Neuronal stem cell (in vitro differentiated cells): ENCODE results near the gene S100A8. TPM values are rescaled to one million over a fixed set of nuclear protein-coding genes. Genes with fewer than 3 reads are reported as not detected.

Experiments used
- DNase-seq: peaks from one replicate; pipeline ENCODE4 v3.0.0-alpha.2; 2013; ENCODE audit warnings: low spot score
- H2AFZ ChIP-seq: one replicate; pipeline ENCODE4 v1.6.1; 2013; ENCODE audit warnings: mild to moderate bottlenecking, low read length, inconsistent platforms
- H2AK5ac ChIP-seq: 2 replicates; pipeline ENCODE4 v1.6.1; 2013; ENCODE audit warnings: low read depth, mild to moderate bottlenecking, inconsistent platforms, low read length, moderate library complexity, mixed read lengths
- H2BK120ac ChIP-seq: 2 replicates; pipeline ENCODE4 v1.6.1; 2013; ENCODE audit warnings: low read depth, mild to moderate bottlenecking, inconsistent platforms, low read length, moderate library complexity, mixed read lengths
- H2BK12ac ChIP-seq: one replicate; pipeline ENCODE4 v1.6.1; 2013; ENCODE audit warnings: low read length, inconsistent platforms
- H2BK15ac ChIP-seq: 2 replicates; pipeline ENCODE4 v1.6.1; 2013; ENCODE audit warnings: mild to moderate bottlenecking, low read length, inconsistent platforms, mixed read lengths
- H2BK5ac ChIP-seq: one replicate; pipeline ENCODE4 v1.6.1; 2013; ENCODE audit warnings: inconsistent platforms, mild to moderate bottlenecking, low read length, moderate library complexity
- H3K14ac ChIP-seq: one replicate; pipeline ENCODE4 v1.6.1; 2013; ENCODE audit warnings: low read length, inconsistent platforms
- H3K18ac ChIP-seq: 2 replicates; pipeline ENCODE4 v1.6.1; 2013; ENCODE audit warnings: low read length, inconsistent platforms
- H3K23ac ChIP-seq: 2 replicates; pipeline ENCODE4 v1.6.1; 2013; ENCODE audit warnings: low read depth, mild to moderate bottlenecking, mixed read lengths, low read length, inconsistent platforms; ENCODE audit not compliant: poor library complexity
- H3K27ac ChIP-seq: replicated peaks from 3 replicates; pipeline ENCODE4 v1.5.1; 2013; ENCODE audit warnings: low read length, inconsistent platforms
- H3K27me3 ChIP-seq, 3 experiments: 2 replicates each; pipeline ENCODE4 v1.6.1; 2013; ENCODE audit warnings: low read length in 3 of 3, mild to moderate bottlenecking in 2 of 3, inconsistent platforms in 1 of 3, low read depth in 1 of 3, mixed read lengths in 1 of 3, moderate library complexity in 1 of 3; ENCODE audit not compliant: control insufficient read depth in 3 of 3, insufficient read depth in 3 of 3
- H3K36me3 ChIP-seq, 2 donors: replicated peaks in 1 of 2; 2 replicates each; pipeline ENCODE4 v1.6.1; 2013; ENCODE audit warnings: low read length in 2 of 2; ENCODE audit not compliant: control insufficient read depth in 2 of 2, insufficient read depth in 2 of 2
- H3K4ac ChIP-seq: 2 replicates; pipeline ENCODE4 v1.6.1; 2013; ENCODE audit warnings: inconsistent platforms, mild to moderate bottlenecking, low read length, moderate library complexity
- H3K4me1 ChIP-seq, 2 donors: 1 replicate in 1 of 2; 2 replicates in 1 of 2; pipeline ENCODE4 v1.6.1; 2013; ENCODE audit warnings: low read length in 2 of 2, low read depth in 1 of 2; ENCODE audit not compliant: control insufficient read depth in 2 of 2, insufficient read depth in 1 of 2
- H3K4me2 ChIP-seq: one replicate; pipeline ENCODE4 v1.6.1; 2013; ENCODE audit warnings: mild to moderate bottlenecking, low read length, inconsistent platforms; ENCODE audit not compliant: insufficient read depth, poor library complexity, severe bottlenecking
- H3K4me3 ChIP-seq, 2 donors: 2 replicates each; pipeline ENCODE4 v1.5.1; 2013; ENCODE audit warnings: low read length in 2 of 2, mild to moderate bottlenecking in 2 of 2, inconsistent platforms in 1 of 2, moderate library complexity in 1 of 2
- H3K79me1 ChIP-seq: one replicate; pipeline ENCODE4 v1.6.1; 2013; ENCODE audit warnings: low read depth, mild to moderate bottlenecking, inconsistent platforms, low read length, moderate library complexity
- H3K9ac ChIP-seq: one replicate; pipeline ENCODE4 v1.6.1; 2013; ENCODE audit warnings: mild to moderate bottlenecking, low read depth, low read length, inconsistent platforms; ENCODE audit not compliant: poor library complexity
- H3K9me3 ChIP-seq, 2 donors: replicated peaks in 1 of 2; 2 replicates each; pipeline versions ENCODE3 to v1.6.1; 2013; ENCODE audit warnings: low read length in 2 of 2, mild to moderate bottlenecking in 2 of 2, inconsistent platforms in 1 of 2, low read depth in 1 of 2, mixed read lengths in 1 of 2, moderate library complexity in 1 of 2; ENCODE audit not compliant: control insufficient read depth in 2 of 2, insufficient read depth in 1 of 2
- H4K8ac ChIP-seq: one replicate; pipeline ENCODE4 v1.6.1; 2013; ENCODE audit warnings: low read depth, mild to moderate bottlenecking, inconsistent platforms, low read length, moderate library complexity
- H4K91ac ChIP-seq: one replicate; pipeline ENCODE4 v1.6.1; 2013; ENCODE audit warnings: low read length, low read depth, mild to moderate bottlenecking, inconsistent platforms; ENCODE audit not compliant: poor library complexity
- WGBS, 2 donors: extraction: QIAGEN DNeasy Blood & Tissue Kit; methylation state at CpG; one replicate each; pipeline ENCODE4 v1.1.7; 2013; ENCODE audit warnings: missing lambda C conversion rate in 2 of 2, mixed read lengths in 1 of 2; ENCODE audit not compliant: insufficient read length in 2 of 2, insufficient replicate concordance in 1 of 2; ENCODE audit errors: extremely low coverage in 2 of 2; 5-methylcytosine and 5-hydroxymethylcytosine counted together
- polyA plus RNA-seq, 2 experiments: library from polyadenylated mRNA; stranded (reverse); fragments of 200-250 nt; gene quantifications; one replicate each; pipeline ENCODE4 v1.2.3, GENCODE V29; 2013

The S100A8 gene
- polyA plus RNA-seq (2013, experiment 1 of 2), result not detected
- not detected for polyA plus RNA-seq (2013, experiment 2 of 2)

DNA sequence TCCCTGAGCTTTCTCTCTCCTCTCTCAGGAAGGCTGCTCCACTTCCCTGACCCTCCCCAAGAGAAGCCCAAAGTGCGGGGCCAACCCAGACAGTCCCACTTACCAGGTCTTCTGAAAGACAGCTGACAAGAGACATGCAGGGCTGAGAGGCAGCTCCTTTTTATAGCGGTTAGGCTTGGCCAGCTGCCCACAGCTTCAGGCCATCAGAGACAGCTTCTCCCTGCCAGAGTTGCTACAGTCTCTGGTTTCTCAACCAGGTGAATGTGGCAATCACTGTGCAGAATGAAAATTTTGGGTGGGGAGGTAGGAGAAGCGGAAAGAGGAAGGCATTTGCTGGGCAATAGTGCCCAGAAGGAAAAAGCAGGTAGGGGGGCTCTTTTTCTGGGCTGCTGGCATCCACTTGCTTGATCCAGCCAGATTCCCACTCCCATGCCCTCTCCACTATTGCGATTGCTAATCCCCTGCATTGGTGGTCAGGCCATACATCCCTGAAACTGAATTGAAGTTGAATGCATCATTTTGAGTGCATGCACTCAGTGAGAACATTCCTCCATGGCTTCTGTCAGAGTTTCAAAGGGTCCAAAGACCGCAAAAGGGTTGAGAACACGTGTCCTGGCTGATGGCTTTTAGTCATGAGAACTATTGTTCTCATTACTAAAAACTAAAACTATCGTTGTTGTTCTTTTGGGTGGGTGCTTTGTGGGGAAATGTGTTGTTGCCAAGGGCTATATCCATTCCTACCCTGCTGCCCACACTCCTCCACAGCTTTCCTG, at the start of gene S100A8:
S100A8 (minus strand) TSS at position 136 of the 773 bp plus-strand sequence. CDS start 538 bp downstream, outside the sequence.
- Histone ChIP-seq H3K27me3 (peaks cover 0 to 31% (median 0%) of the 10 kb centered on the region in 3 experiments), H3K27ac (no peak within 1 kb of the TSS), H3K14ac (no peak within 1 kb of the TSS), H2BK120ac (no peak within 1 kb of the TSS), H3K23ac (no peak within 1 kb of the TSS), H2AK5ac (no peak within 1 kb of the TSS), H2AFZ (no peak within 1 kb of the TSS), H4K8ac (no peak within 1 kb of the TSS), H3K9ac (no peak within 1 kb of the TSS), H3K18ac (no peak within 1 kb of the TSS), H3K9me3 (no peaks in the 10 kb centered on the region), H4K91ac (no peak within 1 kb of the TSS), H2BK15ac (no peak within 1 kb of the TSS), H3K79me1 (no peaks in the 10 kb centered on the region), H3K4me3 (no peak within 1 kb of the TSS), H3K4me1 (no peaks in the 10 kb centered on the region), H3K36me3 (no peaks in the 10 kb centered on the region), H3K4ac (no peak within 1 kb of the TSS), H3K4me2 (no peak within 1 kb of the TSS), H2BK5ac (no peak within 1 kb of the TSS), H2BK12ac (no peak within 1 kb of the TSS)
- no peak for DNase-seq
- WGBS, 2 donors, result no CpG with 5 or more reads among the region's 7 CpGs

DNA sequence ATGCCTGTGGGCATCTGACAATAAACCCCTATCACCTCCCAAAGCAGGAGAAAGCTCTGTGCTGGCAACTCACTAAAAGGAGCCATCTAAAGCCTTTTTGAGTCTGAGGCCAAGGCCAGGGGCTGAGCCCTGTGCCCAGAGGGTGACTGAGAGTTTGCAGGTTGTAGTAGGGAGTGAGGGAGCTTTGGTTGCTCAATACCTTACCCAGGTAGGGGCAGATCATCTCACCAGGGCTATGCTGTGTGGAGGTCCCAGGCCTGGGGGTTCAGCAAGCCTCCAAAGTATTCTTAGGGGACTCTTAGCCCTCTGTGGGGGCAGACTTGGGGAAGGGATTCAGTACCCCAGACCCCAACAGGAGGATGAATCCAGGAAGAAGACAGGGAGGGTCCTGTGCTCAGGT, 48.4 kb upstream of the S100A8 start:
- Histone ChIP-seq H3K4me3 (no peak overlapping the region), H4K8ac (no peak overlapping the region), H2BK12ac (no peak overlapping the region), H2BK120ac (no peak overlapping the region), H3K27me3 (peaks cover 0 to 17% (median 0%) of the 10 kb centered on the region in 3 experiments), H2AK5ac (no peak overlapping the region), H3K4ac (no peak overlapping the region), H3K23ac (no peak overlapping the region), H3K36me3 (no peaks in the 10 kb centered on the region), H2BK15ac (no peak overlapping the region), H2AFZ (no peak overlapping the region), H3K18ac (no peak overlapping the region), H3K4me2 (no peak overlapping the region), H3K14ac (no peak overlapping the region), H3K27ac (no peak overlapping the region), H4K91ac (no peak overlapping the region), H3K79me1 (no peaks in the 10 kb centered on the region), H3K9me3 (no peaks in the 10 kb centered on the region), H3K4me1 (no peaks in the 10 kb centered on the region), H2BK5ac (no peak overlapping the region), H3K9ac (no peak overlapping the region)
- DNase-seq, result no peak

DNA sequence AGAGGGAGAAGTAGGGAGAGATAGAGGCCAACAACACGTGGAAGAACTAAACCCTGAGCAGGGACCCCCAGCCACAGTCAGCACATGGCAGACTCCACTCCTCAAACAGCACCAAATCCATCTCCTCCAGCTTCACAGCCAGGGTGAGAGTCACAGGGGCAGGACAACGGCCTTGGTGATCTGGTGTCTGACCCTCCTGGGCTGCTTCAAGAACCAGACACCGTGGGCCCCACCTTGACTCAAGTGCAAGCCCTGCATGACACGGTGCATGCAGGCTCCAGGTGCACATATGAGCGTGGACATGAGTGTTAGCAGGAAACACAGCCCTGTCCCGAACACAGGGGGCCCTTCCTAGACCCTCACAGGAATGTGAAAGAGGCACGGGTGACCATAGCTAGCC, 47.7 kb upstream of the S100A8 start:
- H2BK5ac ChIP-seq, result no peak overlapping the region
- no peaks in the 10 kb centered on the region for H3K36me3 ChIP-seq
- H3K4me2 ChIP-seq, result no peak overlapping the region
- no peaks in the 10 kb centered on the region for H3K79me1 ChIP-seq
- H3K4me3 ChIP-seq, result no peak overlapping the region
- H3K18ac ChIP-seq, result no peak overlapping the region
- no peak overlapping the region for H2AK5ac ChIP-seq
- H2BK15ac ChIP-seq, result no peak overlapping the region
- peaks cover 0 to 17% (median 0%) of the 10 kb centered on the region in 3 experiments for H3K27me3 ChIP-seq
- no peak overlapping the region for H2BK120ac ChIP-seq
- H2AFZ ChIP-seq, result no peak overlapping the region
- H2BK12ac ChIP-seq, result no peak overlapping the region
- no peak overlapping the region for H3K4ac ChIP-seq
- H4K8ac ChIP-seq, result no peak overlapping the region
- H3K27ac ChIP-seq, result no peak overlapping the region
- H3K9ac ChIP-seq, result no peak overlapping the region
- DNase-seq, result no peak
- no peaks in the 10 kb centered on the region for H3K9me3 ChIP-seq
- no peak overlapping the region for H3K23ac ChIP-seq
- H4K91ac ChIP-seq, result no peak overlapping the region
- no CpG with 5 or more reads among the region's 7 CpGs for WGBS, 2 donors
- no peak overlapping the region for H3K14ac ChIP-seq
- no peaks in the 10 kb centered on the region for H3K4me1 ChIP-seq

DNA sequence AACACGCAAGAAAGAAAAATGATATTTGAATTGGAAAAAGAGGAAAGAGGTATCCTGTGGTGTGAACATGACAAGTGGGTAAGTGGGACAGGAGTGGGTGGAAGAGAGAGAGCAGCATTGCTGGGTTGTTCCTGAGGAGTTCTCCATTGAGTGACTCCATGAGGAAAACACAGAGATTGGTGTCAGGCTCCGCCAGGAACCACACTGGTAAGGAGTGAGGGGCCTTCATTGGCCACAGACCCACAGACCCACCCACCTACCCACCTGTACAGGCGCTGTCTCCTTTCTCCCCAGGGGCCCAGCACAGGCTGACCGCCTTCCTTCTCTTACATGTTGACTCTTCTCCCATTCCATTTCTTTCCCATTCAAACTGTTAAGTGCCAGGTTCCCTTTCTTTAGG, 46.4 kb upstream of the S100A8 start:
- no peak overlapping the region for H2BK5ac ChIP-seq

More for the DNA sequence above, 46.4 kb upstream of the S100A8 start:
- no peak overlapping the region for H3K4me2 ChIP-seq
- peaks cover 0 to 17% (median 0%) of the 10 kb centered on the region in 3 experiments for H3K27me3 ChIP-seq
- no peak for DNase-seq
- H3K23ac ChIP-seq, result no peak overlapping the region
- no peaks in the 10 kb centered on the region for H3K79me1 ChIP-seq
- H2BK120ac ChIP-seq, result no peak overlapping the region
- no peak overlapping the region for H2AFZ ChIP-seq
- no peak overlapping the region for H4K91ac ChIP-seq
- H3K18ac ChIP-seq, result no peak overlapping the region
- H3K27ac ChIP-seq, result no peak overlapping the region
- no peak overlapping the region for H2AK5ac ChIP-seq
- H4K8ac ChIP-seq, result no peak overlapping the region
- no peak overlapping the region for H2BK15ac ChIP-seq
- no peaks in the 10 kb centered on the region for H3K36me3 ChIP-seq
- H2BK12ac ChIP-seq, result no peak overlapping the region
- no peak overlapping the region for H3K14ac ChIP-seq
- no peak overlapping the region for H3K9ac ChIP-seq
- WGBS, 2 donors, result no CpG with 5 or more reads among the region's 4 CpGs
- no peak overlapping the region for H3K4me3 ChIP-seq
- no peaks in the 10 kb centered on the region for H3K4me1 ChIP-seq
- H3K9me3 ChIP-seq, result no peaks in the 10 kb centered on the region
- H3K4ac ChIP-seq, result no peak overlapping the region
